Measurements from ENCODE around the gene FANCF. TPM values are rescaled to one million over a fixed set of nuclear protein-coding genes. Genes with fewer than 3 reads are reported as not detected.

FANCF gene
- total RNA-seq: 10 to 100 TPM in 3 of 5 experiments, 1 to 10 TPM in 2; 7.4 to 22.6 (median 19.5) TPM
- 10 to 100 TPM; 21.8 to 25.1 TPM for polyA plus RNA-seq
- 11.7 reads per million, percentile 39 among the genes with 10 or more reads in this experiment for total RNA-seq

GRCh38 chr11:22625448-22626287 is at the start of gene FANCF:
Gene FANCF (minus strand): TSS chr11:22625823. CDS start chr11:22625810, 13 bp downstream.
- intact Hi-C loops (cut with micrococcal nuclease): loop anchor here (1.0 to 10.0 kb wide), 7 partner anchors 41 to 291 kb away; partner anchors contain the start of genes SVIP (in 2 of the 2), GAS2 (in 1 of the 2) and SLC17A6 (in 1 of the 2)
- DNase-seq (peak; percentile 73 to 97 (median 95)), ATAC-seq (peak; percentile 96)
- POLR2A ChIA-PET: interaction anchor here (0.7 to 3.1 kb wide), 5 partner anchors 10 to 203 kb away, joined by 3 to 21 read pairs (median 7); partner anchors contain the start of gene SVIP
- CTCF ChIA-PET: interaction anchor here (0.5 to 1.3 kb wide), 3 partner anchors 21 to 203 kb away, joined by 3 to 4 read pairs (median 4); no protein-coding TSS in a partner anchor
- peak within 1 kb of the TSS; percentile 87 for H3K27ac ChIP-seq (ENCODE audit: low read depth, low read length)
- no peaks in the 10 kb centered on the region for H3K9me3 ChIP-seq (ENCODE audit: control insufficient read depth in 2 of 3, low read length in 3 of 3)
- peaks cover 0 to 6% (median 0%) of the 10 kb centered on the region in 3 experiments for H3K36me3 ChIP-seq (ENCODE audit: control insufficient read depth in 2 of 3, insufficient read depth in 3 of 3, low read length in 3 of 3)
- H3K4me1 ChIP-seq (ENCODE audit: control insufficient read depth in 2 of 2, insufficient read depth in 2 of 2, low read length in 2 of 2): peaks cover 15 to 31% of the 10 kb centered on the region in 2 donors
- peaks cover 0 to 23% (median 19%) of the 10 kb centered on the region in 5 donors for H3K36me3 Mint-ChIP-seq
- H3K27ac Mint-ChIP-seq: peak within 1 kb of the TSS; percentile 92 to 99 (median 97)
- no peaks in the 10 kb centered on the region for H3K27me3 ChIP-seq (ENCODE audit: control insufficient read depth in 2 of 2, insufficient read depth in 2 of 2, low read length in 2 of 2)
- peak within 1 kb of the TSS; percentile 98 for H3K4me3 ChIP-seq (ENCODE audit: low read length)
- H3K9me3 Mint-ChIP-seq: no peaks in the 10 kb centered on the region
- peaks cover 27 to 57% (median 49%) of the 10 kb centered on the region in 7 donors for H3K4me1 Mint-ChIP-seq
- H3K27me3 Mint-ChIP-seq: no peaks in the 10 kb centered on the region
- peak within 1 kb of the TSS; percentile 93 to 99 (median 98) for H3K4me3 Mint-ChIP-seq

GRCh38 chr11:22674470-22675439 is 49.1 kb upstream of the FANCF start:
- ATAC-seq (no peak), DNase-seq (no peak)
- no peak overlapping the region for H3K4me3 Mint-ChIP-seq
- no peak overlapping the region for H3K27ac Mint-ChIP-seq
- no peaks in the 10 kb centered on the region for H3K9me3 Mint-ChIP-seq
- no peaks in the 10 kb centered on the region for H3K36me3 ChIP-seq (ENCODE audit: control insufficient read depth in 2 of 3, insufficient read depth in 3 of 3, low read length in 3 of 3)
- no peaks in the 10 kb centered on the region for H3K27me3 ChIP-seq (ENCODE audit: control insufficient read depth in 2 of 2, insufficient read depth in 2 of 2, low read length in 2 of 2)
- H3K27me3 Mint-ChIP-seq: peaks cover 22 to 33% (median 28%) of the 10 kb centered on the region in 5 donors
- H3K4me1 Mint-ChIP-seq: no peaks in the 10 kb centered on the region
- no peaks in the 10 kb centered on the region for H3K36me3 Mint-ChIP-seq
- intact Hi-C loops (cut with micrococcal nuclease): no loop called here
- no peak overlapping the region for H3K27ac ChIP-seq (ENCODE audit: low read depth, low read length)
- ChIA-PET POLR2A (no interaction called here), CTCF (interaction anchor here (0.6 kb wide), 1 partner anchor 153 kb away, joined by 3 read pairs; no protein-coding TSS in a partner anchor)
- no peaks in the 10 kb centered on the region for H3K4me1 ChIP-seq (ENCODE audit: control insufficient read depth in 2 of 2, insufficient read depth in 2 of 2, low read length in 2 of 2)
- no peak overlapping the region for H3K4me3 ChIP-seq (ENCODE audit: low read length)
- no peaks in the 10 kb centered on the region for H3K9me3 ChIP-seq (ENCODE audit: control insufficient read depth in 2 of 3, low read length in 3 of 3)

- Histone ChIP-seq H3K4me3 (ENCODE audit: low read length) (no peak overlapping the region), H3K27ac (ENCODE audit: low read depth, low read length) (no peak overlapping the region), H3K27me3 (ENCODE audit: control insufficient read depth in 2 of 2, insufficient read depth in 2 of 2, low read length in 2 of 2) (peaks cover 0 to 3% of the 10 kb centered on the region in 2 donors), H3K9me3 (ENCODE audit: control insufficient read depth in 2 of 3, low read length in 3 of 3) (no peaks in the 10 kb centered on the region), H3K4me1 (ENCODE audit: control insufficient read depth in 2 of 2, insufficient read depth in 2 of 2, low read length in 2 of 2) (no peaks in the 10 kb centered on the region), H3K36me3 (ENCODE audit: control insufficient read depth in 2 of 3, insufficient read depth in 3 of 3, low read length in 3 of 3) (no peaks in the 10 kb centered on the region)
- Mint-ChIP-seq H3K27ac (no peak overlapping the region), H3K27me3 (peaks cover 49 to 56% (median 53%) of the 10 kb centered on the region in 5 donors), H3K36me3 (no peaks in the 10 kb centered on the region), H3K4me3 (no peak overlapping the region), H3K9me3 (no peaks in the 10 kb centered on the region), H3K4me1 (peaks cover 0 to 15% (median 4%) of the 10 kb centered on the region in 7 donors)
- intact Hi-C loops (cut with micrococcal nuclease): loop anchor here (1.0 to 2.0 kb wide), 4 partner anchors 19 to 116 kb away; no protein-coding TSS in a partner anchor
- CTCF ChIA-PET: interaction anchor here (0.6 to 1.9 kb wide), 5 partner anchors 30 to 134 kb away, joined by 3 to 6 read pairs (median 4); no protein-coding TSS in a partner anchor
- POLR2A ChIA-PET: no interaction called here
- DNase-seq: no peak
- ATAC-seq: no peak
Observed at GRCh38 chr11:22671751-22672150, 46.1 kb upstream of the FANCF start.

GRCh38 chr11:22670830-22671229 is 45.2 kb upstream of the FANCF start:
- ATAC-seq (no peak), DNase-seq (peak in 4 of 9 donors; percentile 3 to 36 (median 17))
- Mint-ChIP-seq H3K27ac (no peak overlapping the region), H3K27me3 (peaks cover 57 to 62% (median 61%) of the 10 kb centered on the region in 5 donors), H3K4me1 (peaks cover 8 to 23% (median 12%) of the 10 kb centered on the region in 7 donors), H3K9me3 (peaks cover 0 to 1% (median 0%) of the 10 kb centered on the region in 11 donors), H3K4me3 (no peak overlapping the region), H3K36me3 (no peaks in the 10 kb centered on the region)
- Histone ChIP-seq H3K4me3 (ENCODE audit: low read length) (no peak overlapping the region), H3K4me1 (ENCODE audit: control insufficient read depth in 2 of 2, insufficient read depth in 2 of 2, low read length in 2 of 2) (peaks cover 0 to 5% of the 10 kb centered on the region in 2 donors), H3K36me3 (ENCODE audit: control insufficient read depth in 2 of 3, insufficient read depth in 3 of 3, low read length in 3 of 3) (no peaks in the 10 kb centered on the region), H3K9me3 (ENCODE audit: control insufficient read depth in 2 of 3, low read length in 3 of 3) (no peaks in the 10 kb centered on the region), H3K27me3 (ENCODE audit: control insufficient read depth in 2 of 2, insufficient read depth in 2 of 2, low read length in 2 of 2) (peaks cover 3 to 5% of the 10 kb centered on the region in 2 donors), H3K27ac (ENCODE audit: low read depth, low read length) (no peak overlapping the region)
- intact Hi-C loops (cut with micrococcal nuclease): loop anchor here (1.0 to 2.0 kb wide), 5 partner anchors 20 to 158 kb away; partner anchors contain the start of gene SVIP (in 1 of the 2)
- POLR2A ChIA-PET: no interaction called here
- CTCF ChIA-PET: interaction anchor here (0.7 to 1.9 kb wide), 7 partner anchors 52 to 134 kb away, joined by 3 to 12 read pairs (median 5); no protein-coding TSS in a partner anchor

- H3K9me3 ChIP-seq (ENCODE audit: control insufficient read depth in 2 of 3, low read length in 3 of 3): no peaks in the 10 kb centered on the region
- ChIA-PET CTCF (no interaction called here), POLR2A (no interaction called here)
- no peak for DNase-seq
- H3K27me3 ChIP-seq (ENCODE audit: control insufficient read depth in 2 of 2, insufficient read depth in 2 of 2, low read length in 2 of 2): peaks cover 5 to 7% of the 10 kb centered on the region in 2 donors
- Mint-ChIP-seq H3K36me3 (no peaks in the 10 kb centered on the region), H3K4me1 (peaks cover 9 to 24% (median 13%) of the 10 kb centered on the region in 7 donors), H3K9me3 (peaks cover 0 to 1% (median 0%) of the 10 kb centered on the region in 11 donors), H3K4me3 (no peak overlapping the region), H3K27me3 (peaks cover 66 to 74% (median 68%) of the 10 kb centered on the region in 5 donors), H3K27ac (no peak overlapping the region)
- no peaks in the 10 kb centered on the region for H3K36me3 ChIP-seq (ENCODE audit: control insufficient read depth in 2 of 3, insufficient read depth in 3 of 3, low read length in 3 of 3)
- intact Hi-C loops (cut with micrococcal nuclease): no loop called here
- no peak for ATAC-seq
- H3K27ac ChIP-seq (ENCODE audit: low read depth, low read length): no peak overlapping the region
- H3K4me1 ChIP-seq (ENCODE audit: control insufficient read depth in 2 of 2, insufficient read depth in 2 of 2, low read length in 2 of 2): peaks cover 0 to 5% of the 10 kb centered on the region in 2 donors
- no peak overlapping the region for H3K4me3 ChIP-seq (ENCODE audit: low read length)
Observed at GRCh38 chr11:22669368-22669767, 43.7 kb upstream of the FANCF start.
